ENCODE data around the gene MXD3.

DNA sequence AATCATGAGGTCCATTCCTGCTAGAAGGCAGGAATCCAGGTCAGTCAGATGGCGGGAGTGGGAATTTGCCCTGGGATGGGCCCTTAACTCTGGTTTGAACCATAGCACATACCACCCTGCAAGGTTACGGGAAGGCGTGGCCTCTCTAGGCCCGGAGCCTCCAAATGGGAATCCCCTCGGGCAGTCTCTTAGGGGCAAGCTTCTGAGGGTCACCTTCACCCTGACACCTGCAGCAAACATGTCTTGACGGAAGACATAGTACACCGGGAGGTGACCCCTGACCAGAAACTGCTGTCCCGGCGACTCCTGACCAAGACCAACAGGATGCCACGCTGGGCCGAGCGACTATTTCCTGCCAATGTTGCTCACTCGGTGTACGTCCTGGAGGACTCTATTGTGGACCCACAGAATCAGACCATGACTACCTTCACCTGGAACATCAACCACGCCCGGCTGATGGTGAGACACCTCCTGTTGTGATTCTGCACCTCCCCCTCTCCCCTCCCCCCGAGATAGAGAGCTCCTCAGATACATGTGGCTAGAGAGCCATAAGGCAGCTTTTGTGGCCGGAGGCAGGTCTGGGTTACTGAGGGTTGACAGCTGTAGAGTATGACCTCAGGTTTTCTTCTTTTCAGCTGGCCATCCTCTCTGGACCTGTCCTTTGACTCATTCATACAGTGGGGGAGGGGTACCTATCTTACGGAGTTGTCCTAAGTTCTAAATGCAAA lies 7.1 kb downstream of the MXD3 start:
- TF ChIP-seq, protein P1, sequence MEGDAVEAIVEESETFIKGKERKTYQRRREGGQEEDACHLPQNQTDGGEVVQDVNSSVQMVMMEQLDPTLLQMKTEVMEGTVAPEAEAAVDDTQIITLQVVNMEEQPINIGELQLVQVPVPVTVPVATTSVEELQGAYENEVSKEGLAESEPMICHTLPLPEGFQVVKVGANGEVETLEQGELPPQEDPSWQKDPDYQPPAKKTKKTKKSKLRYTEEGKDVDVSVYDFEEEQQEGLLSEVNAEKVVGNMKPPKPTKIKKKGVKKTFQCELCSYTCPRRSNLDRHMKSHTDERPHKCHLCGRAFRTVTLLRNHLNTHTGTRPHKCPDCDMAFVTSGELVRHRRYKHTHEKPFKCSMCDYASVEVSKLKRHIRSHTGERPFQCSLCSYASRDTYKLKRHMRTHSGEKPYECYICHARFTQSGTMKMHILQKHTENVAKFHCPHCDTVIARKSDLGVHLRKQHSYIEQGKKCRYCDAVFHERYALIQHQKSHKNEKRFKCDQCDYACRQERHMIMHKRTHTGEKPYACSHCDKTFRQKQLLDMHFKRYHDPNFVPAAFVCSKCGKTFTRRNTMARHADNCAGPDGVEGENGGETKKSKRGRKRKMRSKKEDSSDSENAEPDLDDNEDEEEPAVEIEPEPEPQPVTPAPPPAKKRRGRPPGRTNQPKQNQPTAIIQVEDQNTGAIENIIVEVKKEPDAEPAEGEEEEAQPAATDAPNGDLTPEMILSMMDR (IDR thresholded peaks at IDR 0.05; ENCODE audit: extremely low read depth in 1 of 2, insufficient read depth in 1 of 2, low read depth in 1 of 2, low read length in 2 of 2), result no peak
- TF ChIP-seq, protein P2, sequence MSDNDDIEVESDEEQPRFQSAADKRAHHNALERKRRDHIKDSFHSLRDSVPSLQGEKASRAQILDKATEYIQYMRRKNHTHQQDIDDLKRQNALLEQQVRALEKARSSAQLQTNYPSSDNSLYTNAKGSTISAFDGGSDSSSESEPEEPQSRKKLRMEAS (IDR thresholded peaks at IDR 0.05; ENCODE audit: insufficient read depth, insufficient read length), result no peak
- TF ChIP-seq POLR2A (IDR thresholded peaks at IDR 0.05; ENCODE audit: low read depth, low read length), result no peak
- TF ChIP-seq JUN (IDR thresholded peaks at IDR 0.05; ENCODE audit: borderline replicate concordance, insufficient read depth, insufficient read length, low read depth), result no peak
- TF ChIP-seq POLR2AphosphoS5 (IDR thresholded peaks at IDR 0.05; ENCODE audit: insufficient read depth, low read depth, low read length), result no peak
- no peak for TF ChIP-seq EZH2 (IDR thresholded peaks at IDR 0.05; ENCODE audit: borderline replicate concordance, low read depth, low read length, severe bottlenecking)
- no peak for TF ChIP-seq GATA2 (IDR thresholded peaks at IDR 0.05; ENCODE audit: insufficient read depth, insufficient read length, low read depth, low read length)

All from endothelial cell of umbilical vein (primary cell).